GM23248 (cell line): Measurements from ENCODE around the gene GLB1L2. TPM values are rescaled to one million over a fixed set of nuclear protein-coding genes. Genes with fewer than 3 reads are reported as not detected.

ENCODE experiments used
- DNase-seq: peaks from one replicate; pipeline ENCODE4 v3.0.0-alpha.2; 2015
- H2AFZ ChIP-seq: fragments of 200-600 bp; sonication (generic); 2 replicates; pipeline ENCODE4 v1.6.1; 2016; ENCODE audit warnings: antibody characterized with exemption
- H3F3A ChIP-seq: fragments of 200-600 bp; sonication (generic); 2 replicates; pipeline ENCODE4 v1.6.1; 2016; ENCODE audit warnings: mild to moderate bottlenecking, antibody characterized with exemption, mixed run types; ENCODE audit not compliant: insufficient read depth
- H3K27ac ChIP-seq: fragments of 200-600 bp; sonication (generic); 2 replicates; pipeline ENCODE4 v1.5.1; 2016; ENCODE audit warnings: mild to moderate bottlenecking
- H3K27me3 ChIP-seq: fragments of 200-600 bp; sonication (generic); replicated peaks from 2 replicates; pipeline ENCODE4 v1.6.1; 2016; ENCODE audit warnings: mild to moderate bottlenecking; ENCODE audit not compliant: insufficient read depth
- H3K36me3 ChIP-seq: fragments of 200-600 bp; sonication (generic); 2 replicates; pipeline ENCODE4 v1.6.1; 2016; ENCODE audit warnings: low read depth, mild to moderate bottlenecking
- H3K4me1 ChIP-seq: fragments of 200-600 bp; sonication (generic); 2 replicates; pipeline ENCODE4 v1.6.1; 2016; ENCODE audit warnings: mild to moderate bottlenecking; ENCODE audit not compliant: insufficient read depth
- H3K4me2 ChIP-seq: fragments of 200-600 bp; sonication (generic); one replicate; pipeline ENCODE4 v1.6.1; 2016; ENCODE audit warnings: mild to moderate bottlenecking; ENCODE audit not compliant: unreplicated experiment
- H3K4me3 ChIP-seq: fragments of 200-600 bp; sonication (generic); 2 replicates; pipeline ENCODE4 v1.5.1; 2016; ENCODE audit warnings: mild to moderate bottlenecking
- H3K79me2 ChIP-seq: fragments of 200-600 bp; sonication (generic); 2 replicates; pipeline ENCODE4 v1.6.1; 2016; ENCODE audit warnings: mild to moderate bottlenecking; ENCODE audit not compliant: insufficient read depth
- H3K9ac ChIP-seq: fragments of 200-600 bp; sonication (generic); 2 replicates; pipeline ENCODE4 v1.6.1; 2016; ENCODE audit warnings: mild to moderate bottlenecking
- H3K9me2 ChIP-seq: fragments of 200-600 bp; sonication (generic); 2 replicates; pipeline ENCODE4 v1.6.1; 2016; ENCODE audit warnings: mixed run types, mild to moderate bottlenecking, moderate library complexity; ENCODE audit not compliant: insufficient read depth
- H3K9me3 ChIP-seq: fragments of 200-600 bp; sonication (generic); one replicate; pipeline ENCODE4 v1.6.1; 2017; ENCODE audit warnings: low read depth
- H4K20me1 ChIP-seq: fragments of 200-600 bp; sonication (generic); 2 replicates; pipeline ENCODE4 v1.6.0; 2016; ENCODE audit not compliant: insufficient read depth
- EZH2 ChIP-seq: fragments of 200-600 bp; sonication (generic); IDR thresholded peaks from 2 replicates; pipeline ENCODE4 v1.6.1; 2018; ENCODE audit warnings: antibody characterized with exemption, mild to moderate bottlenecking; ENCODE audit not compliant: insufficient read depth, poor library complexity, severe bottlenecking
- EZH2phosphoT487 ChIP-seq: fragments of 200-600 bp; sonication (generic); IDR thresholded peaks from 2 replicates; pipeline ENCODE4 v1.6.1; 2018; ENCODE audit warnings: antibody characterized with exemption, moderate library complexity, mild to moderate bottlenecking, low read depth; ENCODE audit not compliant: insufficient read depth
- WGBS, 2 experiments: methylation state at CpG; one replicate each; pipeline ENCODE4 v1.1.6; 2015 to 2017; ENCODE audit warnings: low lambda C conversion rate in 2 of 2, low coverage in 1 of 2; ENCODE audit errors: missing lambda C conversion rate in 2 of 2; 5-methylcytosine and 5-hydroxymethylcytosine counted together
- in situ Hi-C: fragments of 300-500 bp; cut with MboI; formaldehyde crosslinking; loops from 2 replicates; pipeline ENCODE4 v1.15.0; 2020
- polyA plus RNA-seq: library from polyadenylated mRNA; unstranded; fragments of >200 nt; fragmentation: Nextera tagmentation; extraction: Ambion mirVana; gene quantifications from 2 replicates; pipeline ENCODE4 v1.2.1, GENCODE V29; 2016
- total RNA-seq: library from RNA; depleted of rRNA; stranded (reverse); fragments of >200 nt; shearing (Covaris generic); gene quantifications from 2 replicates; pipeline ENCODE4 v1.2.3, GENCODE V29; 2014

GLB1L2 gene
- total and polyA plus RNA-seq, 2 experiments from 2014 or later = 0.11 TPM; not detected in 1

DNA sequence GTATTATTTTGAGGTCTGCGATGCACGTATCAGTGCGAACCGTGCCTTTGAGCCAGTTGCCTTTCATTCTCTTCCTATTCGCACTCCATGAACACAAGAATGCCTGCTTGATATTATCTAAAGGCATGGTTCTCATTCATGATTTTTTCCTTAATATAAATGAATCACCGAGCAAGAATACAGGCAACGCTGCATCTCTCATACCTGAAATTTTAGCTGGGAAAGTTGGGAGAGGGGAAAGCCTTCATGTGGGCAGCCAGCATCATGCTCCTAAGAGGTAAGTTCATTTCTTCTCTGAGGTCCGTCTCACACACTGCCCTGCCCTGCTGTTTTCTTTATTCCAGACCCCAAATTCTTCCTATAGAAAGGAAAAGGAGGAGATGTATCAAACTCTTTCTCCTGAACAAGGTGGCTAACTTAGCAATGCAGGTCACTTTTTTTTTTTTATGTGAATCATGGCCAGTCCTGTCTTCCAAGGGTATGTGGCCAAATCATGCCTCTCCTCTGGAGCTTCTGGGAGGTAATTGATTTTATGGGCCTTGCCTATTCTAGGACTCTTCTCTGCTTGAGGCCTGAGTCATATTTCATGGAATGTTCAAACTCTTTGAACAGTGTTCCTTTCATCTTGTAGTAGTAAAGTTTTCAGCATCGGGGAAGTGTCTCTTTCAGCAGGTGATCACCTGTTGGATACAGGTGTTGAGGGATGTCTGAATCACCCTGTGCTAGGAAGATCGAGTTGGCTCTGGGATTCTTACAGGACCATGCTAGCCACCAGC lies 3.2 kb downstream of the GLB1L2 start:
- Histone ChIP-seq H3K4me1 (no peaks in the 10 kb centered on the region), H4K20me1 (no peaks in the 10 kb centered on the region), H3K36me3 (no peaks in the 10 kb centered on the region), H3F3A (no peaks in the 10 kb centered on the region), H3K79me2 (no peaks in the 10 kb centered on the region), H3K9me2 (no peaks in the 10 kb centered on the region), H3K27me3 (peaks cover 37% of the 10 kb centered on the region), H3K27ac (no peak overlapping the region), H3K9ac (no peak overlapping the region), H3K4me2 (no peak overlapping the region), H3K4me3 (no peak overlapping the region), H3K9me3 (no peaks in the 10 kb centered on the region), H2AFZ (no peak overlapping the region)
- no peak for TF ChIP-seq EZH2phosphoT487
- in situ Hi-C loops = no loop called here
- WGBS, 2 experiments = 59 to 65% methylated on average over 10 of the region's 10 CpGs
- DNase-seq = no peak

DNA sequence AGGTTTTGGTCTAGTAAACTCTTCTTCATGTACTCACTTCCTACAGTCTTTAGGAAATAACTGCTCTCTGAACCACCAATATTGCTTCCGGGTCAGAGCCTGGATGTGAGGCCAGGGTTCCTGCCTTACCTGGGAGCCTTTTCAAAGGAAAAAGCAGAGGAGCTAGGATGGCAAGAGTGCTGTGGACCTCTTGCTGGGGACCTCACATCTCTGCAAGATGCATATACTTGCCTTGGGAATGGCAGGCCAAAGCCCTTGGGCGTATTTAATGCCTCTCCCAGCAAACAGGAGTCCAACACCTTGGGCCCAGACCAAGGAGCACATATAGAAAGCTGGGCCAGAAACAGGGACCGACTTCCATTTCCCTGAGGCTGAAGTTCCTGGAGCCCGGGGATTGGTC lies 5.3 kb downstream of the GLB1L2 start:
- no peaks in the 10 kb centered on the region for H3K36me3 ChIP-seq
- no peaks in the 10 kb centered on the region for H3K9me3 ChIP-seq
- no peak overlapping the region for H3K27ac ChIP-seq
- H2AFZ ChIP-seq = no peak overlapping the region
- no peak for DNase-seq
- H3F3A ChIP-seq = no peaks in the 10 kb centered on the region
- no peak for TF ChIP-seq EZH2phosphoT487
- TF ChIP-seq EZH2 = no peak
- no peaks in the 10 kb centered on the region for H4K20me1 ChIP-seq
- H3K4me2 ChIP-seq = no peak overlapping the region
- 37 to 50% methylated on average over 4 of the region's 4 CpGs for WGBS, 2 experiments
- in situ Hi-C loops = no loop called here
- no peaks in the 10 kb centered on the region for H3K9me2 ChIP-seq
- no peak overlapping the region for H3K4me3 ChIP-seq
- no peak overlapping the region for H3K9ac ChIP-seq
- H3K27me3 ChIP-seq = peaks cover 21% of the 10 kb centered on the region
- no peaks in the 10 kb centered on the region for H3K4me1 ChIP-seq
- H3K79me2 ChIP-seq = no peaks in the 10 kb centered on the region

DNA sequence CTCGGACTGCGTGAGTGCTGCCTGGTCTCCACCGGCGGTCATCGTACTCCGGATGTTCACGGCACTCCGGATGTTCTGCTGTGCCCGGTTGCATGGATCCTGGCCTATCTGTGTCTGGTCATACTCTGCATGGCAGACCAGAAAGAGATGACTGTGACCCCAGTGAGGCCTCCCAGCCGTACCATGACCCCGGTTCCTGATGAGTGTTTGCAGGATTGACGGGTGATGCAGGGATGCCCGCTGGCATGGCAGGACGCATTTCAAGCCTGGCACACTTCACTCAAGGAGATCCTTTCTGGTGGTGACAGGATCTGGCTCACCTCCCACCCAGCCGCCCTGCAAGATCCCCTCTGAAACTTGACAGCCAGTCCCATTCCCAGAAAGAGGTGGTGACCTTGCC lies 6.3 kb downstream of the GLB1L2 start:
- H3K9me3 ChIP-seq = no peaks in the 10 kb centered on the region
- H3K36me3 ChIP-seq = no peaks in the 10 kb centered on the region
- no peak overlapping the region for H3K27ac ChIP-seq
- H3K9ac ChIP-seq = no peak overlapping the region
- no peak overlapping the region for H3K4me3 ChIP-seq
- DNase-seq = no peak
- H3K4me2 ChIP-seq = no peak overlapping the region
- 71 to 75% methylated on average over 12 to 15 of the region's 15 CpGs for WGBS, 2 experiments
- H3F3A ChIP-seq = no peaks in the 10 kb centered on the region
- H3K79me2 ChIP-seq = no peaks in the 10 kb centered on the region
- in situ Hi-C loops = no loop called here
- no peaks in the 10 kb centered on the region for H3K4me1 ChIP-seq
- H3K27me3 ChIP-seq = peaks cover 11% of the 10 kb centered on the region; the same call in 1 of the 2 replicates
- no peaks in the 10 kb centered on the region for H3K9me2 ChIP-seq
- H2AFZ ChIP-seq = no peak overlapping the region
- TF ChIP-seq EZH2phosphoT487 (no peak), EZH2 (no peak)
- H4K20me1 ChIP-seq = no peaks in the 10 kb centered on the region

DNA sequence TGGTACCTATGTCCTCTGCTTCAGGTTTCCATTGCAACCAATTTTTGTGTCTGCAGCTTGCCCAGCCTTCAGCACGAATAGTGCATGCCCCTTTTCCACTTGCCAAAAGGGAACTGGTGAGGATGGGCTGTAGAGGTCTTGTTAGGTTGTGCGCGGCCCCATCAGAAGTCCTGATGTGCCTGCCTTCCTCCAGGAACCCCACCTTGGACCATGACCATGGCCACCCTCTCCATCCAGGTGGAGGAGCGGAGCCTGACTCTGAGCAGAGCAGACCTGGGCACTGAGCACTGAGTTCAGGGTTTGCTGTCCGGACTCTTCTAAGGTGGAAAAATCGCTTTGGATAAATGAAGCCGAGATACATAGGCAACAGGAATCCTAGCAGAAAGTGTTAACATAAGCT lies 6.9 kb downstream of the GLB1L2 start:
- H3K4me3 ChIP-seq = no peak overlapping the region
- no peaks in the 10 kb centered on the region for H3K4me1 ChIP-seq
- H3F3A ChIP-seq = no peaks in the 10 kb centered on the region
- H3K9me3 ChIP-seq = no peaks in the 10 kb centered on the region
- in situ Hi-C loops = no loop called here
- no peak overlapping the region for H3K9ac ChIP-seq
- TF ChIP-seq EZH2phosphoT487 = no peak
- TF ChIP-seq EZH2 = no peak
- no peaks in the 10 kb centered on the region for H4K20me1 ChIP-seq
- DNase-seq = no peak
- peaks cover 6% of the 10 kb centered on the region; the same call in 1 of the 2 replicates for H3K27me3 ChIP-seq
- H3K36me3 ChIP-seq = no peaks in the 10 kb centered on the region
- no peak overlapping the region for H2AFZ ChIP-seq
- WGBS, 2 experiments = 45 to 54% methylated on average over 7 of the region's 7 CpGs
- H3K9me2 ChIP-seq = no peaks in the 10 kb centered on the region
- no peak overlapping the region for H3K4me2 ChIP-seq
- H3K27ac ChIP-seq = no peak overlapping the region
- no peaks in the 10 kb centered on the region for H3K79me2 ChIP-seq
